GM18519 (cell line): ENCODE measurements around the gene EEF1AKMT1.

Source experiments
- ATAC-seq: cut with Tn5 transposase; IDR thresholded peaks from one replicate; pipeline ENCODE4 v1.9.1; 2021; ENCODE audit warnings: mild to moderate bottlenecking, moderate library complexity; ENCODE audit not compliant: unreplicated experiment, low FRiP score

Gene EEF1AKMT1

DNA sequence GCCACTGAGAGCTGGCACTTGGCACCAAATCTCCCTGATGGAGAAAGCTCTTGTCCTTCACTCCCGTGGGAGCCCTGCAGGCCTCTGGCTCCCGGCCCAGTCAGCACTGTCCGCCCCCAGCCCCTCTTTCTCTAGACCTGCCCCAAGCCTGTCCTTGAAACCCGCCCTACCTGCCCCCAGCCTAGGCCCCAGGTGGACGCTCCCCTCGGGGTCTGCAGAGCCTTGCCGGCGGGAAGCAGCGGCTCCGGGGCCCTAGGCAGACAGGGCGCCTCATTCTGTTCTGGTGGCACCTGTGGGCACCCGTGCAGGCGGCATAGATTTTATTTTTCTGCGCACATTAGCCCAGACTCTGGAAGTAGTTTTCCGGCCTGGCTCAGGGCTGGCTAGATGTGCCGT, 52.7 kb downstream of the EEF1AKMT1 start:
- no peak for ATAC-seq

DNA sequence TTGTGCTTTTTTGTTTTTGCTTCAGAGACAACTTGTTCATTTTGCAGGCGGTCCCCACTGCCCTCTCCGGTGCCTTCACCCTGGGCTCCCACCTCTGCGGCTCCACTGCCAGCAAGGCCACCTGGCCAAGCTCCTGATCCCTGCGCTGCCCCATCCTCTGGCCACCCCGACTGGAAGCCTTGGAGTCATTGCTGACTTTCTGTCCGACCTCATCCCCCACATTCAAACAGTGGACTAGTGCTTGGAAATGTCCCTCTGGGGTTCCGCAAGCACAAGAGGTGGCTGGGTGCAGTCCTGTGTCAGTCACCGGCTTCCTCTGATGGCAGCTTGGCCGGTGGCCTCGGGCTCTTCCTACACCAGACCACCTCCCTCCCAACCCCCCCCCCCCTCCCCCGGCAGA, 53.3 kb downstream of the EEF1AKMT1 start:
- ATAC-seq, result no peak

GRCh38 chr13:20719783-20720182, 54.0 kb downstream of the EEF1AKMT1 start:
- no peak for ATAC-seq

DNA sequence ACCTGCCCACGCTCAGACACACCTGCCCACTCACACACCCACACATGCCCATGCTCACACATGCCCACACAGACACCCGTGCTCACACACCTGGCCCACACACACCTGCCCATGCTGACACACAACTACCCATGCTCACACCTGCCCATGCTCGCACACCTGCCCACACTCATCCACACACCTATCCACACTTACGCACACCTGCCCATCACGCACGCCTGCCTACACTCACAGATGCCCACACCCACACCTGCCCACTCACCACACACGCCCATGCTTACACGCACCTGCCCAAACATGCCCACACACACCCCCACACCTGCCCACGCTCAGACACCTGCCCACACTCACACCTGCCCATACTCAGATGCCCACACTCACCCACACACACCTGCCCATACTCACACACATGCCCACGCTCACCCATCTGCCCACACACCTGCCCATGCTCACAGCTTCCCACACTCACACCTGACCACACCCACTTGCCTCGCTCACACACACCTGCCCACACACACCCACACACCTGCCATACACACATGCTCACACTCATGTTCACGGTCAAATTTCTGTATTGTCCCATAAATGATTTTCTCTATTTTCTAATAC, 54.7 kb downstream of the EEF1AKMT1 start:
- ATAC-seq, result no peak

DNA sequence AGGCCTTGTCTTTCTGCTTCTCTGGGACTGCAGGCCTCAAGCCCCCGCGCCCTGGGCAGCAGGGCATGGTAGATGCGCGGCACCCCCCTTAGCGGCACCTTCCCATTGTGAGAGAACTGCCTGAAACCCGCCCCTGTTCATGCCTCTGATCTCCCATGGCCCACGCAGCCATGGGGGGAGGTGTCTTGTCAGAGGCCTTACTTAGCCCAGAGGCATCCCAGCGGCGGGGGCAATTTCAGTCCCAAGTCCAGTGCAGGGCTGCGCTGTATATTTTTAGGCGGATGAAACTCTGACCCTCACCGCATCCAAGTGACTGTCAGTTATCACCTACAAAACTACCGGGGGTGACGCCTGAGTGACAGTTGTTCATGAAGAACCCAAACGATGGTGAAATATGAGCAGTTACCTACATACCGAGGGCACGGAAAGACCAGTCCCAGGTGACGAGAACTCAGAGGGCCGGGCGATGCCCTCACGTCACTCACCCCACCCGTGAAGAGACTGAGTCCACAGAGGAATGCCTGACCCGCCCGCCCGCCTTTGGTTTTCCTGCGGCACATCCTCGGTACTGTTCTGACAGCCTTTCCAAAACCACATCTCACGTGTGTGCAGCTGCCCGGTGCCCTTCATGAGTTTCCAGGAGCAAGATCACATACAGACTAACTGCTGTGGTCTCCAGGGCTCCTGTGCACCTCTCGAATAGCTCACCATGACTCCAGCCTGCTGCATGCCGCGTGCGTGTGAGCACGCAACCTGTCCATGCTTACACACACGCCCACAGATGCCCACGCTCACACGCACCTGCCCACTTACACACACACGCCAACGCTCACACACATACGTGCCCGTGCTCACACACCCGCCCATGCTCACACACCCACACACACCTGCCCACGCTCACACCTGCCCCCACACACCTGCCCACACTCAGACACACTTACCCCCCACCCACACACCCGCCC, 55.9 kb downstream of the EEF1AKMT1 start:
- no peak for ATAC-seq

DNA sequence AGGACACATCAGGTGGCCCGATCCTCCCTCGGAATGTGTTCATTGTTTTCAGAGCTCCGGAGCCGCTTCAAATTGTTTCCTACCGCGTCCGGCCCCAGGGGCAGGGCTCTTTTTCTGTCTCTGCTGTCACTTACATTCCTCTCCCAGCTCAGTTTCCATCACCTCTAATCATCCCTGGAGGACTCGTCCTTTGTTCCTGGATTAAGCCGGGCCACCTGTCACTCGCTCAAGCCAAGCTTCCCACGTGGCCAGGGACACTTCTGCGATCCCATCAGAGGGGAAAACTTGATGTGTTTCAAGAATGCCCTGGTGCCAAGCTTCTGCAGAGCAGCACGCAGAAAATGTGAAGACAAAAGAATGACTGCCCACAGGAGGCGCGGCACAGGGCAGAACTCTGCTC, 56.8 kb downstream of the EEF1AKMT1 start:
- no peak for ATAC-seq

DNA sequence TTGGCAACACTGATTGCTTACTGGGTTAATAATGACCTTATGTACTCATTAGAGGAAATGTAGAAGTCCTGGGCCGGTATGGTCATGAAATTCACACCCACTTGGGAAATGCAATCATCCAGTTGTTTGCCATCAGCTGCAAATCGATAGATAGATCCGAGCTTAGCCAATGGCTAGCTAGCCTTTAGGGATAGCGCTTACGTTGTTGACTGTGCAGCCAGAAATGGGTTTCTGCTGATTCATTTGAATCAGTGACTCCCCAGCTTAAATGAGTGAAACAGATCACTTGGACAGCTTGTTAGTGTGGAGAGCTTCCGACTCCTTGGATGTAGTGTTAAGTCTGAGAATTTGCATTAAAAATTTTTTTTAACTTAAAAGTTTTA, 58.4 kb downstream of the EEF1AKMT1 start:
- ATAC-seq, result no peak

- ATAC-seq, result no peak
These were observed 59.0 kb downstream of the EEF1AKMT1 start for GRCh38 chr13:20714563-20715329.

GRCh38 chr13:20714161-20714560, 59.6 kb downstream of the EEF1AKMT1 start:
- ATAC-seq, result no peak

DNA sequence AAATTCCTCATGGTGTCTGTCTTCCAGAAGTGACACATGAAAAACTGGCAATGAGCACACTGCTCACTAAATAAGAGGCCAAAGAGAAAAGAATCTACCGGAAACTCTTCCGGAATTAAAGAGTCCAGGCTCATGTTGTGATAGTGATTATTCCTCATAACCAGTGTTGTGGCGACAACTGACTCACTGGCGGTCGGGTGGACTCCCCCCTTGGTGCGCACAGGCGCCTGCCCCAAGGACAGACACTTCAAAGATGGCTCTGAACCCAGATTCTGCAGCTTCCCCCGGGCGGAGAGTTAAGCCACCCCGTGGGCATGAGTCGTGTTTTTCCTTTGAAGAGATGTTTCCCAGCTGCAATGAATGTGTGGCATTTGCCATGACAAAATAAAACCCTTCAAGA, 60.0 kb downstream of the EEF1AKMT1 start:
- ATAC-seq, result no peak

DNA sequence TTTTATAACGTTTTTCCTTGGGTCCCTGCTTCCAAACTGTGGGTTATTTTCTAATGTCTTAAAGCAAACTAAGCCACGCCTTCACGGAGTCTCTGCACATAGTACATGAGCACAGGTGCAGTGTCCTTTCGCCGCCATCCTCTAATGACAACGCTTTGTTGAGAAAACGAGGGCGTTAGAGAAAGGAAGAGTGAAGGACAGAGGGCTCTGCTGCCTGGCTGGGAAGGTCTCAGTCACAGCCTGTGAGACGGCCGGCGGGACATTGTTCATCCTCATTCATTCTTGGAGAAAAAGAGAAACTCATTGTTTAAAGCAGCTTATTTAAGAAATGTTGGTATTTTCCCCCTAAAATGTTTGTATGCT, 60.8 kb downstream of the EEF1AKMT1 start:
- no peak for ATAC-seq

DNA sequence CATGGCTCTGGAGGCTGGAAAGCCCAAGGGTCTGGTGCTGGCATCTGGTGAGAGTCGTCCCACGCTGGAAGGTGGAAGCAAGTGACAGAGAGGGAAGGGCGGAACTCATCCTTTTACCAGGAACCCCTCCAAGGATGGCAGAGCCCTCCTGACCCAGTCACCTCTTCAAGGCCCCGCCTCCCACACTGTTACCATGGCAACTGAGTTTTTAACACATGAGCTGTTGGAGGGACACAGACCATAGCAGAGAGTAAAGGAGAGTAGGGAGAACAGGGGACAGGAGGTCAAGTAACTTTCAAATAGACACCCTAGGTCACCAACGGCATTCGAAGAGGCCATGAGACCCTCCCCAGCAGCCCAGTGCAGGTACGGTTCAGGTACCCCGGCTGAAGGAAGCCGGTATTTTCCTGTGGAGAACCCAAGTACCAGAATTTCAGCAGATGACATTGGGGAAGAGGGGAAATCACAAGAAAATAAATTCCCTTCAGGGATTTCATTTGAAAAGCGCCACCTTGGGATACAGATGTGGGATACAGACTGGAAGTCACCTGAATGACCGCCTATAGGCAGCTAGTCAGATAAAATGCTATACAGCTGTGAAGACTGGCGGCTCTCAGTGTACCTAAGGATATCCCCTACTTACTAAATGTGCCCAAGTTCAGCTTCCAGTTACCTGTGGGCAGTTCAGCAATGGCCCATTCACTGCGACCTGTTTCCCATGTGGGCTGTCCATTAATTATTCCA, 62.3 kb downstream of the EEF1AKMT1 start:
- ATAC-seq, result no peak

GRCh38 chr13:20709782-20710181, 64.0 kb downstream of the EEF1AKMT1 start:
- no peak for ATAC-seq

GRCh38 chr13:20709369-20709768, 64.4 kb downstream of the EEF1AKMT1 start:
- no peak for ATAC-seq

DNA sequence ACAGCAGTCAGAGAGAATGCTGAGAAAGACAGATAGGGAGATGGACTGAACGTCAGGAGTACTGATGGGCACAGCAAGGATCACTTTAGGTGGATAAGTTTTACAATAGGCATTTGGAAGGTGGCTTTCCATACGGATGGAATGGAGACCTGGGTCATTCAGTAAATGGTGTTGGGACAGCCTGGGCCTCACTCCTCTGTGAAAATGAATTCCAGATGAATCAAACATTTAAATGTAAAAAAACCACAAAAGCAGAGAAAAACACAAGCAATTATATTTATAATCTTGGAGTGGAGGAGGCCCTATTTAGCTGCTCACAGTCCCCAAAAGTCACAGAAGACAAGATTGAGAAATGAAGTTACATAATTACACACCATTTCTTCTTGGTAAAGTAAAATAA, 65.5 kb downstream of the EEF1AKMT1 start:
- no peak for ATAC-seq

GRCh38 chr13:20706661-20707060, 67.1 kb downstream of the EEF1AKMT1 start:
- ATAC-seq, result no peak

- ATAC-seq, result no peak
These were observed 69.2 kb downstream of the EEF1AKMT1 start for GRCh38 chr13:20704459-20705069.

DNA sequence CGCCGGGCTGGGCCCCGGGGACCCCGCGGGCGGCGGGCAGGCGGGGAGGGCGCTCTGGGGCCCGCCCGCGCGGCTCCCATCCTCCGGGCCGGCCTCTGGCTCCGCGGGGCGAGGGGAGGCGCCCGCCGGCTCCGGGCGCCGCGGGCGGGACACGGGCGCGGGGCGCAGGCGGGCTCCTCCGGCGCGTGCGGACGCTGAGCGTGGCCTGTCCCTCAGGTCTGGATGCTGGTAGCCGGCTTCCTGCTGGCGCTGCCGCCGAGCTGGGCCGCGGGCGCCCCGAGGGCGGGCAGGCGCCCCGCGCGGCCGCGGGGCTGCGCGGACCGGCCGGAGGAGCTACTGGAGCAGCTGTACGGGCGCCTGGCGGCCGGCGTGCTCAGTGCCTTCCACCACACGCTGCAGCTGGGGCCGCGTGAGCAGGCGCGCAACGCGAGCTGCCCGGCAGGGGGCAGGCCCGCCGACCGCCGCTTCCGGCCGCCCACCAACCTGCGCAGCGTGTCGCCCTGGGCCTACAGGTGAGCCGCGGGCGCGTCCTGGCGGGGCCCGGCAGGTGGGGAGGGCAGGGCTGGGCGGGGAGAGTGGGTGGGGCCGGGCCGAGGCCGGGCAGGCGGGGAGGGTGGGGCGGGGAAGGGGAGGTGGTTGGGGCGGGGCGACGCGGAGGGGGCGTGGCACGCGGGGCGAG, 69.8 kb downstream of the EEF1AKMT1 start:
- peak; percentile 77 for ATAC-seq

DNA sequence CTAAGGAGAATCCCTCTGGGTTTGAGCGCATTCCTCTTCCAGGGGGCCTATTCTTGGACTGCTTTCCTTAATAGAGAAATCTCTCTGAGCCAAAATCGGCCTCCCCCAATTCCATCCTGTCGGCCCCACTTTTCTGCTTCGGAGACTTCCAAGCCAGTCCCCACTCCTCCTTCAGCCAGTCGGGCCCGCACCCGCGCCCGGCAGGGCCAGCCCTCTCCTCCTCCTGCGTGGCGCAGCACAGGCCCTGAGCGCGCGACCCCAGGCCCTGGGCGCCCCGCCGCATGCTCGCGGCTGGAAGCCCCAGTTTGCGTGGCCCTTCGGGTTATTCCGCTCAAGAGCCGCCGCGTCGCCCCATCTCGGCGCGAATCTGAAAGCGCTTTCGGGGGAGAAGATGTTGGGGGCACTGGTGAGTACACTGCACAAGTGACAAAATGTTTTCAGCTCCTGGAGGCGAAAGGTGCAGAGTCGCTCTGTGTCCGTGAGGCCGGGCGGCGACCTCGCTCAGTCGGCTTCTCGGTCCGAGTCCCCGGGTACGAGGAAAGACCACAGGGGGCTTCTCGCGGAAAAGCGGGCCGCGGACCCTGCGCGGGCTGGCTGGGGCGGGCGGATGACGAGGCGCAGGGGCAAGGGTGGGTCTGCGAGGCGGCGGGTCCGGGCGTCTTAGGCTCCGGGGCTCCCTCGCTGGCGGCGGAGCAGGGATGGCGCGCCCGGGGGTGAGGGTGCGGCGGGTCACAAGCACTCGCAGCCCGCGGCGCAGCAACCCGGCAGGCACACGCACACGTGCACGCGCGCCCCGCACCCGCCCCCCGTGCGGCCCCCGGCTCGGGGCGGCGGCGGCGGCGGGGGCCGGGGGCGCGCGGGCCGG, 70.6 kb downstream of the EEF1AKMT1 start, which contains the start of gene IL17D:
Gene IL17D (plus strand): TSS at position 785 of the 865 bp plus-strand sequence. CDS start 303 bp downstream, outside the sequence.
- peak; percentile 10 for ATAC-seq
